Tibial artery (tissue), 4 donors: ENCODE measurements around the gene HS6ST1.

ENCODE experiments used
- DNase-seq, 2 donors: peaks; one replicate each; pipeline ENCODE4 v3.0.0-alpha.2; 2019
- H3K27ac ChIP-seq, 2 donors: fragments of 200-600 bp; sonication (generic) in 1 of 2; 1 replicate in 1 of 2; 2 replicates in 1 of 2; pipeline ENCODE4 v1.5.1; 2018 to 2019; ENCODE audit warnings: mild to moderate bottlenecking in 1 of 2
- H3K27me3 ChIP-seq, 2 donors: fragments of 200-600 bp; sonication (generic) in 1 of 2; one replicate each; pipeline versions ENCODE4 v1.5.1 to v1.6.0; 2016 to 2019
- H3K36me3 ChIP-seq, 3 donors: fragments of 200-600 bp; sonication (generic) in 2 of 3; one replicate each; pipeline ENCODE4 v1.5.1; 2016 to 2019; ENCODE audit warnings: mild to moderate bottlenecking in 2 of 3
- H3K4me1 ChIP-seq, 4 donors: fragments of 200-600 bp; sonication (generic) in 2 of 4; 1 replicate in 3 of 4; 2 replicates in 1 of 4; pipeline ENCODE4 v1.5.1; 2016 to 2019
- H3K4me3 ChIP-seq, 2 donors: fragments of 200-600 bp; sonication (generic) in 1 of 2; 1 replicate in 1 of 2; 2 replicates in 1 of 2; pipeline ENCODE4 v1.5.1; 2018 to 2019; ENCODE audit warnings: mild to moderate bottlenecking in 2 of 2
- H3K9me3 ChIP-seq, 3 donors: fragments of 200-600 bp; sonication (generic) in 1 of 3; one replicate each; pipeline ENCODE4 v1.5.1; 2016 to 2019
- CTCF ChIP-seq, 2 experiments: fragments of 200-600 bp in 1 of 2; fragments of 450-650 bp in 1 of 2; IDR thresholded peaks; one replicate each; pipeline ENCODE4 v1.5.1; 2017 to 2019; ENCODE audit warnings: antibody characterized with exemption in 2 of 2, mild to moderate bottlenecking in 1 of 2, moderate library complexity in 1 of 2
- intact Hi-C: fragments of 100-400 bp; cut with DNase I; formaldehyde crosslinking; loops from one replicate; pipeline ENCODE4 v1.15.0; 2023; ENCODE audit warnings: low total_unique reads

HS6ST1 gene

GRCh38 chr2:128264881-128265607 is 53.6 kb downstream of the HS6ST1 start:
- Histone ChIP-seq H3K9me3 (no peaks in the 10 kb centered on the region), H3K27ac (no peak overlapping the region), H3K36me3 (peaks cover 0 to 26% (median 7%) of the 10 kb centered on the region in 3 donors), H3K27me3 (no peaks in the 10 kb centered on the region), H3K4me3 (no peak overlapping the region), H3K4me1 (peaks cover 0 to 14% (median 2%) of the 10 kb centered on the region in 4 donors)
- intact Hi-C loops, result no loop called here
- TF ChIP-seq CTCF (IDR thresholded peaks at IDR 0.05), result no peak
- no peak for DNase-seq

GRCh38 chr2:128263902-128264331 is 54.8 kb downstream of the HS6ST1 start:
- Histone ChIP-seq H3K36me3 (peaks cover 0 to 21% (median 7%) of the 10 kb centered on the region in 3 donors), H3K27ac (no peak overlapping the region), H3K4me1 (peaks cover 0 to 14% (median 2%) of the 10 kb centered on the region in 4 donors), H3K9me3 (no peaks in the 10 kb centered on the region), H3K4me3 (no peak overlapping the region), H3K27me3 (no peaks in the 10 kb centered on the region)
- intact Hi-C loops, result no loop called here
- no peak for DNase-seq
- TF ChIP-seq CTCF (IDR thresholded peaks at IDR 0.05), result no peak

- TF ChIP-seq CTCF (IDR thresholded peaks at IDR 0.05), result no peak
- DNase-seq, result no peak
- H3K9me3 ChIP-seq, result no peaks in the 10 kb centered on the region
- intact Hi-C loops, result no loop called here
- H3K36me3 ChIP-seq, result peaks cover 0 to 9% (median 0%) of the 10 kb centered on the region in 3 donors
- no peak overlapping the region for H3K27ac ChIP-seq
- H3K4me1 ChIP-seq, result peaks cover 0 to 14% (median 2%) of the 10 kb centered on the region in 4 donors
- no peak overlapping the region for H3K4me3 ChIP-seq
- no peaks in the 10 kb centered on the region for H3K27me3 ChIP-seq
Measured at GRCh38 chr2:128262315-128263253, 56.1 kb downstream of the HS6ST1 start.

DNA sequence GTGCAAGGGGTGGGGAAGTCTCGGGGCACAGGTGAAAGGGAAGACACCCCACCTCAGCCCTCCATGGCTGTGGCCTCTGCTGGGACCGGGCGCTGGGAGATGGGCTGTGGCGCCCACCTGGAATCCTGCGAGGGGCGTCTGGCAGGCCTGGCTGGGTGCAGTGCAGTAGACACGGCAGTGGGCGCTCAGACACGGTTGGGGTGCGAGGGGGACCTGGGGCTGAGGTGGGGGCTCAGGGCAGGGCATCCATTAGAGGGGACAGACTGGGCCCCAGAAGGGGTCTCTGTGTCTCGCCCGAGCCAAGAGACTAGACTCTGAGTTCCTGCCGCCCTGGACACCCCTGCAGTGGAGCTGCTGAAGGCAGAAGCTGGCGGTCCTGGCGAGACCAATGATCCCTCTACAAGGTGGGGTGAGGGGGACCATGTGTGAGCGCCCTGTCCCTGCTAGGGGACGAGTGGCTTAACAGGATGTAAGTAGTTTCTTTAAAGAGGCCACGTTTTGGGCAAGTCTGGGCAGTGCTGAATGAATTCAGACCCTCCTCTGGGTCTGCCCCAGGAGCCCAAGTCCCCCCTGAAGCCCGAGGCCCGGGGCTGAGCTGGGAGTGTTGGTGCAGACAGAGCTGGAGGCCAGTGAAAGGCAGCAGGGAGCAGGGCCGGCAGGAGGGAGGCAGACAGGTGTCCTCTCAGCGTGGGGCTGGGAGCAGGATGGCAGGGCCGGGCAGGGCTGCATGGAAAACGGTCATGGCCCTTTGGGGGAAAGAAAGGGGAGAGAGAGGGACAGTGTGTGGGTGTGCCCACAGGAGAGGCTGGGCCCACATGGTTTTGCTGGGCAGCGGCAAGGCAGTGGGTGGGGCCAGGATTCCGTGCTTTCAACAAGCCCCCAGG is 57.2 kb downstream of the HS6ST1 start:
- Histone ChIP-seq H3K9me3 (no peaks in the 10 kb centered on the region), H3K4me1 (peaks cover 0 to 14% (median 2%) of the 10 kb centered on the region in 4 donors), H3K27me3 (no peaks in the 10 kb centered on the region), H3K36me3 (peaks cover 0 to 4% (median 0%) of the 10 kb centered on the region in 3 donors), H3K4me3 (no peak overlapping the region), H3K27ac (peak overlapping the region in 1 of 2 donors; percentile 33)
- intact Hi-C loops, result no loop called here
- no peak for DNase-seq
- TF ChIP-seq CTCF (IDR thresholded peaks at IDR 0.05), result no peak
